ENCODE results near the gene DRD4.
"Not testable (repeated sequence)": the region's sequence is repeated elsewhere in the genome, so short reads cannot be mapped to it uniquely, and the experiment has no call there.

- not testable (repeated sequence) for TF ChIP-seq EZH2, CTCF, EZH2phosphoT487 (IDR thresholded peaks at IDR 0.05)
Measured at GRCh38 chr11:647672-648158, 10.6 kb downstream of the DRD4 start.
